Activated effector memory CD4-positive, alpha-beta T cell treated with Interleukin-2 at 50 U/mL for 16 hours (primary cell): ENCODE data around the gene AHRR.
"Not testable (repeated sequence)": the region's sequence is repeated elsewhere in the genome, so short reads cannot be mapped to it uniquely, and the experiment has no call there.

Source experiments
- DNase-seq: peaks from one replicate; pipeline ENCODE4 v3.0.0-alpha.2; 2020

Gene AHRR

DNA sequence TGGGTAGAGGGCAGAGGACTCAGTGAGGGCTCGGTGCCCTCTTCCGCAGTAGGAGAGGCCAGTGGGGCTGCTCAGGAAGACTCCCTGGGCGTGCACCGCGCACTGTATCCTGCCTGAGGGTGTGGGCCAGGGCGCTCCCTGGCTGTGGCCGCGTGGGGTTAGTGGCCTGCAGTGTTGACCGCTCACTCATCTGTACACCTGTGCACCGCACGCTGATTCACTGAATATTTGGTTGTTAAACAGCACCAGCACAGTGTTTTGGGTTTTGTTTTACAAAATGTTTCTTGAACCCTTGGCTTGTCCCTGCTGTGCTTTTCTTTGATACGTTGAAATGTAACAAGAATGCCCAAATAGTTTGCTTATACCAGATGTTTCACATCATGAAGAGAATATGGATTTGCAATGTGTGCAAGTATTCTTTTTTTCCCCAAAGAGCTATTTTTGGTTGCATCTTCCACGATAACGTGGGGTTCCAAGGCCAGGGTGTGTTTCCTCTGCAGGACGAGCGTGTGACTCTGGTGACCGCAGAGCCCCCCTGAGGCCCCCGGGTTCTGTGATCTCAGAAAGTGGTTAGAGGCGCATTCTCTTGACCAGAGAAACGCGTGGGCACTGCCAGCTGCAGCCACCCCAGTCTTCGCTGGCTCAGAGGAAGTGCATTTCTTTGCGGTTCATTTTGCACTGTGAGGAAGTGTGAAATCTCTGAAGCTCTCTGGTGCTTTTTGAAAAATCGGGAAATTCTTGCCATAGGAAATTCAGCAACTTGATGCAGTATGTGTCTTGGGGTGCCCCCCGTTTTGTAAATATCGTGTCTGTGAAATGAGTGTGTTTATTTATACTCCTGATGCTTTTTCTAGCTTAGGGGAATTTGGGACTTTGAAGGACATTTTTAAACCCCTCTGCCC lies 46.9 kb downstream of the AHRR start:
- DNase-seq, result no peak

DNA sequence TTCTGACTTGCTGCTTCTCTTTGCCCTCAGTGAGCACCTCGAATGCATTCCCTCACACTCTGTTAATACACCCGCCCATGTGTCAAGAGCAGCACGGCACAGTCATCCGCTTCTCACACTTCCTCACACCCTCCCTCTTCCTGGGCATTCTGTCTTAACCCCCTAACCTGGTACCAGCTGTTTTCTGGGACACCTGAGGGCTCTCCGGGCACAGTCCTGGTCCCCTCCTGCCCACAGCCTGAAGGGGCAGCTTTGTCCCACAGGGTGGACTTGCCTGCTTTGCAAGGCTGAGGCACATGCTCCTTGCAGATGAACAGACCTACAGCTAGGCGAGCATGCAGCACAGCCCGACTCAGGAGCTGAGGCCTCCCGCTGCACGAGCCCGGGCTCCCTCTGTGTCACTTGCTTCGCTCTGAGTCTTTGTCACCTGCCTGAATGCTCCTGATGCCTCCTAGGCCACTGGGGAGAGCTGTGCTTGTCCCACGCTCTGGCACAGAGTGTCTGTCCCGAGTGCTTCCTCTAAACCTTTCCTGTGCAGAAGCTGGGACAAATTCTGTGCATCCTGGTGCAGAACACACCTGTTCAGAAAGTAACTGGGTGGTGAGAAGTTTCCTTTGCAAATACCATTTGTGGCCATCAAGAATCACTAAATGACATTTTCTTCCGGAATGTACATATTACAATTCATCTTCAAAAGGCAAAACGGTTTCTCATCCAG lies 47.8 kb downstream of the AHRR start:
- no peak for DNase-seq

- not testable (repeated sequence) for DNase-seq
Observed at GRCh38 chr5:369869-370236, 48.3 kb downstream of the AHRR start.

DNA sequence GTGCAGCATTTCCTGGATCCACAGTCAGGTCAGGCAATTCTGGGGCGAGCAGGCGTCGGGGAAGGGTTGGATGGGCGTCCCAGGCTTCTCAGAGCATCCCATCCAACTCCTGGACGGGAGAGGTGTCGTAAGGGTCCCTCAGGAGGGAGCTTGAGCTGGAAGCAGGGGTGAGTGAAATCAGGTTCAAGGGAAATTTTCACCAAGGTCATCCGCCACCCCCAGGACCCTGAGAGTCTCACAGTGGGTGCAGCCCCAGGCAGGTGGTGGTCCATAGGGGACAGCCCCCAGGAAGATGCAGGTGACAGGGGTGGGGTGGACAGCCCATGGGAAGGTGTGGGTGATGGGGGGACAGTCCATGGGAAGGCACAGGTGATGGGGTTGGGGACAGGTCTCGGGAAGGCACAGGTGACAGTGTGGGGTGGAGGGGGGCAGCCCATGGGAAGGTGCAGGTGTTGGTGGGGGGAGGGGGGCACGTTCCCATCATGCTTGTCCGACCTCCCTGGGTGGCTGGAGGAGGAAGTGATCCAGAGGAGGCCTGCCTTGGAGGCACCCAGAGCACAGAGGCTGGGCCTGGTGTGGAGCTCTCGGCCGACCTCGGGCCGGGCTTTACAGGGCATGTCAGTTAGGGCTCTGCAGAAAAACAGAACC lies 48.9 kb downstream of the AHRR start:
- no peak for DNase-seq

GRCh38 chr5:370959-371810 lies 49.7 kb downstream of the AHRR start:
- no peak for DNase-seq

- no peak for DNase-seq
Observed at GRCh38 chr5:371811-372555, 50.5 kb downstream of the AHRR start.

- DNase-seq, result no peak
Observed at GRCh38 chr5:372556-372995, 51.1 kb downstream of the AHRR start.

DNA sequence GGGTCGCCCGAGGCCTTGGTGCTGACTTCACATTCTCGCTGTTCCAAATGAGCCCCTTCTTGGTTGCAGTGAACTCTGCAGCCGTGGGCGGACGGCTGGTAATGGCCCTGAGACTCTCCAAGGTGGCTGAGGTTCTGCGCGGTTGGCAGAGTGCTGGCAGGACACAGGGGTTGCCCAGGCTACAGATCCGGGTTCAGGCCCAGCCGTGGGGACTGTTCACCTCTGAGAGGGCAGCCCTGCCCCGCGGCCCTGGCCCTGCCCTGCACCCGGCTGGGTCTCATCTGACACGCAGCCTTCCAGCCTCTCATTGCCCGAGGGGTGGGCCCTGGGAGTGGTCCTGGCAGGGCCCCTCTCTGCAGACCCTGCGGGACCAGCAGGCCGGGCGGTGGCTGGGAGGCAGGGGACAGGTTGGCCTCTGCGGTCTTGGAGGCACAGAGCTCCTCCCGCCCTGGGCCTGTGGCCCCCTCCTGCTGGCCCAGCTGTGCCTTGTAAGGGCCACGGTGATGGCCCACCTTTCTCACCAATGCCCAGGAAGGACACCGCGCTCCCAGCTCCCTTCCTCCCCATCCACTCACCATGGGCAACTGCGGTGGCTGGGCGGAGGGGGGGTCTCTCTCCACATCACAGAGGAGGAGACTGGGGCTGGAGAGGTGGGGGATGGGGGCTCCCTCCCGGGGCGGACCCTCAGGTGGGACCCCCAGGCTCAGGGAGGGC lies 51.6 kb downstream of the AHRR start:
- no peak for DNase-seq

DNA sequence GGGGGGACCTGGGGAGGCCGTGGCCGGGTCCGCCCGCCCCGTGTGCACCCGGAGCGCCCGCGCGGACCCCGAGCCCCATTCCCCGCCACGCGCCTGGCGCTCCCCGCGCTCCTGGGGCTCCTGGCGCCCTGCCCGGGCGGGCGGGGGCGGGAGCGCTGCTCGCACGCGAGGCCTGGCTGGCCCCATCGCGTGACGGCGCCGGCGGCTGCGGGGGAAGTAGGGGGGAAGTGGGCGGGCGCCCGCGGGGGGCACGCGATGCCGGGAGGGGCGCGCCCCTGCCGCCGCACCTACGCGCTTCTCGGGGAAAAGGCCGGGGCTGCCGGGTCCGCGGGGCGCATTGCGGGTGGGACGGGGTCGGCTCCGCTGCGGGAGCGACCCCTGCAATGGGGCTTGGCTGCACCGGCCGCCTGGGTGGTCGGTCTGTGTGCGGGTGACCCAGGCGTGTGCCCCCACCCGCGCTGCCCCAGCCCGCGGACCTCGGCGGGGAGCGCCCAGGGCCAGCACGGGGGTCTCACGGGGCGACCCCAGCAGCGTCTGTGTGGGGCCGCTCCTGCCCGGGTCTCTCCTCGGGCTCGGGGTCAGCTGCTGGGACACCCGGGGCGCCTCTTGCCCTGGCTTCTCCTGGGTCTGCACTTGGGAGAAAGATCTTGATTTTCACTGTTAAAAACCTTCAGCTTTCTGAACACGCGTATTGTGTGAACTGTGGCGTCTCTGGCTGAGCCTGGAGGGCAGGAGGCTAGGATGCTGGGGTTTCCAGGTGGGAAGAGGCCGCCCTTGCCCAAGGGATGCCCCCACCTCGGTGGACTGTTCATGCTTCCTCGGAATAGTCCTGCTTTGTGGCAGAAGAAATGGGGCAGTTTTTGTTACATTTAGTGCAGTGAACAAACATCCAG lies 52.4 kb downstream of the AHRR start:
- DNase-seq, result peak; percentile 63

DNA sequence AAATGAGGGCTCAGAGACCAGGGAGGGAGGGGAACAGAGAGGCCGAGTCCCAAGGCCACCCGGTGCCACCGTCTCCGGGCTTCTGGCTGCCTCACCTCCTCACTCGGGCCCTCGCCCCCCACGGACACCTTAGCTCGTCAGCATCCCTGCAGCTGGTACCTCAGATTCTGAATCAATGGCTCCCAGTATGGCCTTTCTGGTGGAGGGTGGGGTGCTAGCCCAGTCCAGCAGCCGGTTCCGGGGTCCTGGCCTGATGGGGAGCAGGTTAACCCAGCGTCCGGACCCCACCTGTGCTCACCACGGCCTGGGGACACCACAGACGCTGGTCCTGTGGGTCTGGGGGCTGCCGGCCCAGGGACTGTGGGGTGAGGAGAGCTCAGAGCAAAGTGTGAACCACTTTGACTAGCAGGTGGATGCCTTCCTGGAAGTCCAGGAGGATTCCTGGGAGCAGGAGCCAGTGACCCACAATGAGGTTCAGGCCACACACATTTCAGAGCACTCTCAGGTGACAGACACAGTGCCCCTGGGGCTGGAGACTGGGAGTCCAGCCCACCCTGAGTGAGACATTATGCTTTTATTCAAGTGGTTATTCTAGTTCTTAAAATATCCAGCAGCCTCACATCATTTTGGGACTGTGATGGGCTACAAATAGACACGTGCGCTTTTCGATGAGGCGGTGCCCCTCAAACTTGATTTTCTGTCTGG lies 53.3 kb downstream of the AHRR start:
- no peak for DNase-seq

GRCh38 chr5:375336-375920 lies 53.9 kb downstream of the AHRR start:
- DNase-seq, result no peak

DNA sequence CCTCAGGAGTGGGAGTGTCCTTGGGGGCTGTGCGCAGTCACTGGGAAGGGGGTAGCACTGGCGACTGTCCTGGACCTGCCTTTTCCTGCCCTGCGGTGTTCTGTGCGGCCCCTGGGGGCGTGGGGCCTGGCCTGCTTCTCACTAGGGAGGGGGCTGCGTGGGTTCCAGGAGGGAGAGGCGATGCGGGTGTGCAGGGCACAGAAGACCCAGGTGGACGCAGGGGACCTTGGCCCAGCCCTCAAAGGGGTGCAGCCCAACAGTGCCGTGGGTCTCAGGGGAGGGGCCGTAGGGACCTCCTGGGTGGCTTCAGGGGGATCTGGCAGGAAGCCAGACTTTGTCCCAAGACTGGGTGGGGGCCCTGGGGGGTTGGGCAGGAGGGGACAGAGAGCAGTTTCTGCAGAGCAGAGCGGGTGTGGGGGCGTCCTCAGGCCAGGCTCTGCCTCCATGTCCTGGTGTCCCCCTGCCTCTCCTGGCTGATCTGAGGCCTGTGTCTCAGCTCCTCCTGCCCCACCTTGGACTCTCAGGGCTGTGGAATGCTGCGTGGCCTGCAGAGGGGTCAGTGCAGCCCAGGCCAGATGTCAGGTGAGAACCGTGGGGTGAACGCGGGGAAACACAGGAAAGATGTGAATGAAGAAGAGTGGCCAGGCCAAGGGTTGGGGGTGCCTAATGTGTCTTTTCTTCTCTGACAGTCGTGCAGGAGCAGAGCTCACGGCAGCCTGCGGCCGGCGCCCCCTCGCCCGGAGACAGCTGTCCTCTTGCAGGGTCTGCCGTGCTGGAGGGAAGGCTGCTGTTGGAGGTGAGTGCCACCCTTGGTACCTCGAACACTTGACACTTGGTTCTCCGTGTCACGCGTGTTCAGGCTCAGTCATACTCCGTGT lies 54.6 kb downstream of the AHRR start:
- no peak for DNase-seq

DNA sequence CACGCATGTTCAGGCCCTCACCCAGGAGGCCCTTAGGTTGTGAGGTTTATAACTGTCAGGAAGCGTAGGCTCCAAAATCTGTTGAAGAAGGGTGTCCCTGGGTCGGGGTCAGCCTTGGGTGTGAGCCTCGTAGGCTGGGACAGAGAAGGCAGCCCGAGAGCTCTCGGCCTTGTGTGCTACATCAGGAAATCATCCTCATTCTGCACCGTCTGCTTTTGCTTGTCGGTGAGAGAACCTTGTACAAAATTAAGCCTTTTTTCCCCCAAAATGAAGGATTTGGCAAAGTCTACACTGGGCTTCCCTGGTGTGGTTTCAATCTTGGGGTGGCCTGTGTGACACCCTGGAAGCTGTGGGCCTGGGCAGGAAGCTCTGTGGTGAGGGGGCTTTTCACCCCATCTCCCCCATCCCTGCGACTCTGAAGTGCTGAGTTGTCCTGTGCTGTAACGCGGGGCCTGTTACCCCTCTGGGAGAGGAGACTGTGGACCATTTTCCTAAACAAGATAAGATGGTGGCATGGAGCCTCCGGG lies 55.3 kb downstream of the AHRR start:
- DNase-seq, result no peak

DNA sequence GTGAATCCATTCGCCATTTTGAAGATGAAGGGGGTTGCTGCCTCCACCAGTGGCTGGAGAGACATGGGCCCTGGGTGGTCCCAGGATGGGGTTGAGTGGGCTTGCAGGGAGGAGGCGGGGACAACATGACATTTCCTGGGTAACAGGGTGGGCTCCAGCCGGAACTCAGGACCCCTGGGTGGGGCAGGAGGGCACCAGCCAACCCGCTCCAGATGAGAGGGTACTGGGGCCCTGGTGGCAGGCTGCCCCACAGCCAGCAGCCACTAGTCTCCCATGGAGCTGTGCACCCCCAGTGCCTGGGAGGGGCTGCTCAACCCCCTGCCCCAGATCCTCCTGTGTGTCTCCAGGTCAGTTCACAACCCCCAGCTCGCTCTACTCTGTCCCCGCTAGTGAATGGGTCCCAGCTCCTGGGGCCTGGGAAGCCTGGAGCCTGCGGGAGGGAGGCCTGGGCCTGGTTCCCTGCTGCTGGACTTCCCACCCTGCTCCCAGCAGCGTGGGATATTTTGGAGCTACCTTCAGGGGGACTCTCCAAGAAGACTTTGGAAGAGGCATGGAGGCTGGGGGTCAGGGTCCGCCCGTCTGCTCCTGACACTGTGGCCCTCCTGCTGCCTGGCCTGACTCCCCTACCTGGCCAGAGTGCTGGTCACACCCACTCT lies 55.9 kb downstream of the AHRR start:
- no peak for DNase-seq

GRCh38 chr5:378301-378891 lies 56.9 kb downstream of the AHRR start:
- DNase-seq, result no peak

GRCh38 chr5:378976-379742 lies 57.6 kb downstream of the AHRR start:
- DNase-seq, result no peak
